GM19023 (cell line): Measurements from ENCODE around the gene IL32.
"Not testable (repeated sequence)": the region's sequence is repeated elsewhere in the genome, so short reads cannot be mapped to it uniquely, and the experiment has no call there.

Experiments used
- ATAC-seq: cut with Tn5 transposase; IDR thresholded peaks from one replicate; pipeline ENCODE4 v1.9.1; 2021; ENCODE audit warnings: mild to moderate bottlenecking, moderate library complexity; ENCODE audit not compliant: unreplicated experiment

The IL32 gene

DNA sequence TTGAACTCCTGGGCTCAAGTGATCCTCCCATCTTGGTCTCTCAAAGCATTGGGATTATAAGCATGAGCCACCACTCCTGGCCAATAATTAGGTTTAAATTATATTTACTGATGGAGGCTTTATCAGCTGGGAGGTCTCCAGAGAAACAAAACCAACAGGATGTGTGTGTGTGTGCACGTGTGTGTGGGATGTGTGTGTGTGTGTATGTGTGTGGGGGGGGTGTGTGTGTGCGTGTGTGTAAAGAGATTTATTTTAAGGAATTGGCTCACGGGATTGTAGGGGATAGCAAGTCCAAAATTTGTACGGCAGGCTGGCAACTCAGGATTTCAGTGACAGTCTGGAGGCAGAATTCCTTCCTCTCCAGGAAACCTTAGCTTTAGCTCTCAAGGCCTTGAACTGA, 14.4 kb upstream of the IL32 start:
- no peak for ATAC-seq

DNA sequence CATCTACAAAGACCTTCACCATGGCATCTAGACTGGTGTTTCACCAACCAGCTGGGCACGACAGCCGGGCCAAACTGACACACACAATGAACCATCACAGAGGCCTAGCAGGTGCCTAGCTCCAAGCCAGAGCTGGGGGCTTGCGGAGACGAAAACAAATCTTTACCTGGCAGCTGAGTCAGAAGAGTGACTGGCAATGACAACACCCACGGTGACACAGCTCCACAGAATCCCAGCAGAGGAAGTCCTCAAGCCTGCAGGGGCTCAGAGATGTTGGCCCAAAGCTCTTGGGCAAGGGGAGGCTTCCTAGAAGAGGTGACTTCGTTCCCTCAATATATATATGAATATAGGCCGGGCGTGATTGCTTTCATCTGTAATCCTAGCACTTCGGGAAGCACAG, 13.9 kb upstream of the IL32 start:
- no peak for ATAC-seq

DNA sequence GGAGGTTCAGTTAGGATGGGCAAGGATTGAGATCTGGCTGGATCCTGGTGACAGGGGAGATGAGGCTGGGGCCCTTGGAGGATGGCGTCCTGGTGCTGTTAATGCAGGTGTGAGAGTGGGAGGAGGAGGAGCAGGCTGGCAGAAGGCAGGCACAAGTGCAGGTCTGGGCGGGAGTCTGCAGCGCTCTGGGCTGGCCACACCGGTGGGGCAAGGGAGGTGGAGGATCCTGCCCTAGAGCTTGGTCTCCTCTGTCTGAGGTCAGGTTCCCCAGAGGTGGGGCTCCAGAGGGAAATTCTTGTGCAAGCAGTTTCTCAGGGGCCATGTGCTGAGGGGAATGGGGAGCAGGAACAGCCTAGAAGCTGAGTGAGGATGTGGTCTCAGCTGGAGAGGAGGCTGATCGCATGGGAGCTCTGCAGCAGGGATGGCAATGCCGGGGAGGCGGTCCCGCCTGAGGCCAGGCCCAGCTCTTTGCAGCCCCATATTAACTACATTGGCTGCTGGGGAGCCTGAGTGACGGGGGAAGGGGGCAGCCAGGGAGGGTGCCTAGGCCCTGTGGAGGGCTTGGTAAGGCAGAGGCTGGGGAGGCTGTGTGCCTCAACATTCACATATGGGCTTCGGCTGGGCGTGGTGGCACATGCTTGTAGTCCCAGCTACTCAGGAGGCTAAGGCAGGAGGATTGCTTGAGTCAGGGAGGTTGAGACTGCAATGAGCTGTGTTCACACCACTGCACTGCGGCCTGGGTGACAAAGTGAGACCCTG, 12.7 kb upstream of the IL32 start:
- not testable (repeated sequence) for ATAC-seq

DNA sequence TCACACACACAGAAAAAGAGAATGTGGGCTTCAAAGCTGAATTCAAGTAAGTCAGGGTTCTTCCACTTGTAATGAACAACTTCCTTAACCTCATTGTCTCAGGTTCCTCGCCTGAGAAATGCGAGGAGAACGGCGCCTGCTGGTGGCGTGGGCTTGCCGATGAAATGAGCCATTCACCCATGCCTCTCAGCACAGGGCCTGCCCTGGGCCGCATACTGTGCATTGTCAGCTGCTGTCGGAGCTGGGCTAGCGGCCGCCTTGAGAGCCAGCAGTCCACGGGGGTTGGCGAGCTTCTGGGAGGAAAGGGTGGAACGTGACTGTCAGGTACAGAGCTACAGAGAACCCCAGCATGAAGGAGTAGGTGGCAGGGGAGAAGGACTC, 12.1 kb upstream of the IL32 start:
- ATAC-seq = not testable (repeated sequence)

DNA sequence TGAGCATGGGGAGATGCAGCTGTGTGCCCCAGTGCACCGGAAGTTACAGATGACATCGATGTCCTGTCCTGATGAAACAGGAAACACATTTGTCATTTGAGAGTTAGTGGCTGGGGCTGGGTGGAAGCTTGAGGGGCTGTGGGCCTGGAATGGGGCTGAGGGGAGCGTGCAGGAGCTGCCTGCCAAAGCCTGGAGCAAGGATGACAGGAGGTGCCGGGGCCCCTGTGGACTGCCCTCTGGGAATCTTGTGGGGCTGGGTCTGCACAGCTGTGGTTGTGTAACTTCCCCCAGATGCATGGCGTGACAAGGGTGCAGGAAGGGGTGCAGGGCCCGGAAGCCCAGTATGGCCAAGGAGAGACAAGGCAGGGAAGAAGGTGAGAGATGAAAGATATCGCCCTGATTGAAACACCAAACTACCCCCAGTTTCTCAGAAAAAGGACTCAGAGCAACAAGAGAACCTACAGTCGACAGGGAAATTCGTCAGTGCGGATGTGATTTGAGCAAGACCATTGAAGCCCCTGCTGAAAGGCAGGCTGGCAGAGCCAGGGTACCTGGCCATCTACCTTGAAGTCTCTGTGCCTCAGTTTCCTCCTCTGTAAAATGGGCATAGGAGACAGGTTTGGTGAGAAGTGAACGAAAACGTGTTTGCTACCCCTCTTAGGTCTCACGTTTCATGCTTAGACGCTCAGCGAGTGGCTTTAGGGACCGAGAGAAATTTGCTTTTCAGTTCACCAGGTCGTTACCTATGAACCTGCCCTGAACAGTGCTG, 10.3 kb upstream of the IL32 start:
- no peak for ATAC-seq

DNA sequence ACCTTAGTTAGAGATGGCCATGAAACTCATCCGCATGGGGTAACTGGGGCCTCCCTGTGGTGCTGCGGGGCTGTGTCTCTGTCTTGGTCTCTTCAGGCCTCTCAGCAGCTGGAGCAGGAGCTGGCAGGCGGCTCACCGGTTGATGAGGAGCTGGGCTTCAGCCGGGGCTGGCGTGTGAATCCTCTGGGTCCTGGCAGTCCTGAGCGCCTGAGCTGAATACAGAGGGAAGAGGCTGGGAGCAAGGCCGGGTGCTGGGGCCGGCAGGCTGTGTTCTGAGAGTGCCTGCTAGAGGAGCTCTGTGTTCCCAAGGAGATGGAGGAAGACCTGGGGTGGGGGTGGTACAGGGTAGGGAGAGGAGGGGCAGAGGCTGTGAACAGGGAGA, 9.7 kb upstream of the IL32 start:
- not testable (repeated sequence) for ATAC-seq

DNA sequence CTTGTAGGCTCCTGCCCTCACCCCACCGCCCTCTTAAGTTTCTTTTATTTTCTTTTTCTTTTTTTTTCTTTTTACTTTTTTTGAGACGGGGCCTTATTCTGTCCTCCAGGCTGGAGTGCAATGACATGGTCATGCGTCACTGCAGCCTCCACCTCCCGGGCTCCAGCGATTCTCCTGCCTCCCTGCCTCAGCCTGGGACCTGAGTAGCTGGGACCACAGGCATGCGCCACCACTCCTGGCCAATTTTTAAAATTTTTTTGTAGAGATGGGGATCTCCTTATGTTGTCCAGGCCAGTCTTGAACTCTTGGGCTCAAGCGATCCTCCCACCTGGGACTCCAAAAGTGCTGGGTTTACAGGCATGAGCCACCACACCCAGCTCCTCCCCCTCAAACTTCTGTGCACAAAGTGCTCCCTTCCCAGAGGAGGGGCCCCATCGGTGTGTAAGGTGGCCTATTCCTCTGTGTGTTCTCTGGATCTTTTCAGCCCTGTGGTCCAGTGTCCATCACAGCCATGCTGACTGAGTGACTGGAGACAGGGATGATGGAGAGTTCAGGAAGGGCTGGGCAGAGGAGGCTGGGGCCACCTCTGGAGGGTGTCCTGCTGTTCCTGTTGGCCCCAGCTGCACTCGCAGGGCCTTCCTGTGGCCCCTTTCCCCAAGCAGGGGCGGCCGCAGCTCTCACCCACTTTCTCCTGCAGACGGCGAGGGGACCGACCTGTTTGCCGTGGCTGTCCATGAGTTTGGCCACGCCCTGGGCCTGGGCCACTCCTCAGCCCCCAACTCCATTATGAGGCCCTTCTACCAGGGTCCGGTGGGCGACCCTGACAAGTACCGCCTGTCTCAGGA, 8.9 kb upstream of the IL32 start:
- ATAC-seq = no peak

DNA sequence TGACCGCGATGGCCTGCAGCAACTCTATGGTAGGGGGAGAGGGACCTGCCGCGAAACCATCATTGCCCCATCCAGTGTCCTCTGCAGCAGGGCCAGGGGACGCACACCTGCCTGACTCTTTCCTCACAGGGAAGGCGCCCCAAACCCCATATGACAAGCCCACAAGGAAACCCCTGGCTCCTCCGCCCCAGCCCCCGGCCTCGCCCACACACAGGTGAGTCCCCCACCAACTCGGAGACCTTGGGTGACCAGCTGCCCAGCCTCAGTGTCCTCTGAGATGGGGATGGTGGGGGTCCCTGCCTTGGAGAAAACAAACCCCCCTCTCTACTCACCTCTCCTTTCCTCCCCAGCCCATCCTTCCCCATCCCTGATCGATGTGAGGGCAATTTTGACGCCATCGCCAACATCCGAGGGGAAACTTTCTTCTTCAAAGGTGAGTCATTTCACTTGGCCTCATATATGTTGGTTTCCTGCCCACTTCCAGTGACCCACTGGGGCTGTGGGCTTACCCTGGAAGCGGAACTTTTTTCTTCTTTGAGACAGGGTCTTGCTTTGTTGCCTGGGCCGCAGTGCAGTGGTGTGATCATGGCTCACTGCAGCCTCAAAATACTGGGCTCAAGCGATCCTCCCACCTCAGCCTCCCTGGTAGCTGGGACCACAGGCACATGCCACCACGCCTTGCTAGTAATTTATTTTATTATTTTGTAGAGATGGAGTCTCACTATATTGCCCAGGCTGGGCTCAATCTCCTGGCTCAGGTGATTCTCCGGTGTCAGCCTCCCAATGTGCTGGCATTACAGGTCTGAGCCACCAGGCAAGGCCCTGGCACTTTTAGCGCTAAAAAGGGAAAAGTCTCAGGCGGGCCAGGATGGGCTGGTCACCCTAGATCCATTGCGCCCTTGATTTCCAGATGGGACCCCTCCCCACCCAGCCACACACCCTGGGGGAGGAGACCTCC, 8.0 kb upstream of the IL32 start:
- no peak for ATAC-seq

DNA sequence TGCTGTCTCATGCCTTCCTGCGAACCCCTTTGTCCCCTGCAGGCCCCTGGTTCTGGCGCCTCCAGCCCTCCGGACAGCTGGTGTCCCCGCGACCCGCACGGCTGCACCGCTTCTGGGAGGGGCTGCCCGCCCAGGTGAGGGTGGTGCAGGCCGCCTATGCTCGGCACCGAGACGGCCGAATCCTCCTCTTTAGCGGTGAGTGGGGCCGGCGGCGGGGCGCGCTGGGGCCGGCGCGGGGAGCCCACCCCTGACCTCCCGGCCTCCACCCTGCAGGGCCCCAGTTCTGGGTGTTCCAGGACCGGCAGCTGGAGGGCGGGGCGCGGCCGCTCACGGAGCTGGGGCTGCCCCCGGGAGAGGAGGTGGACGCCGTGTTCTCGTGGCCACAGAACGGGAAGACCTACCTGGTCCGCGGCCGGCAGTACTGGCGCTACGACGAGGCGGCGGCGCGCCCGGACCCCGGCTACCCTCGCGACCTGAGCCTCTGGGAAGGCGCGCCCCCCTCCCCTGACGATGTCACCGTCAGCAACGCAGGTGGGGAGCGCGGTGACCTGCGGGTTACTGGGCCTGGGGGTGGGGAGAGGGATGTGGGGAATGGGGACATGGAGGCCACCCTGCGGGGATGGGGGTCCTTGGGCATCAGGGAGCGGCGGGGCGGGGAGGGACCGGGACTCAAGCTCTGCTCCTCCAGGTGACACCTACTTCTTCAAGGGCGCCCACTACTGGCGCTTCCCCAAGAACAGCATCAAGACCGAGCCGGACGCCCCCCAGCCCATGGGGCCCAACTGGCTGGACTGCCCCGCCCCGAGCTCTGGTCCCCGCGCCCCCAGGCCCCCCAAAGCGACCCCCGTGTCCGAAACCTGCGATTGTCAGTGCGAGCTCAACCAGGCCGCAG, 7.1 kb upstream of the IL32 start:
- ATAC-seq = peak; percentile 15

DNA sequence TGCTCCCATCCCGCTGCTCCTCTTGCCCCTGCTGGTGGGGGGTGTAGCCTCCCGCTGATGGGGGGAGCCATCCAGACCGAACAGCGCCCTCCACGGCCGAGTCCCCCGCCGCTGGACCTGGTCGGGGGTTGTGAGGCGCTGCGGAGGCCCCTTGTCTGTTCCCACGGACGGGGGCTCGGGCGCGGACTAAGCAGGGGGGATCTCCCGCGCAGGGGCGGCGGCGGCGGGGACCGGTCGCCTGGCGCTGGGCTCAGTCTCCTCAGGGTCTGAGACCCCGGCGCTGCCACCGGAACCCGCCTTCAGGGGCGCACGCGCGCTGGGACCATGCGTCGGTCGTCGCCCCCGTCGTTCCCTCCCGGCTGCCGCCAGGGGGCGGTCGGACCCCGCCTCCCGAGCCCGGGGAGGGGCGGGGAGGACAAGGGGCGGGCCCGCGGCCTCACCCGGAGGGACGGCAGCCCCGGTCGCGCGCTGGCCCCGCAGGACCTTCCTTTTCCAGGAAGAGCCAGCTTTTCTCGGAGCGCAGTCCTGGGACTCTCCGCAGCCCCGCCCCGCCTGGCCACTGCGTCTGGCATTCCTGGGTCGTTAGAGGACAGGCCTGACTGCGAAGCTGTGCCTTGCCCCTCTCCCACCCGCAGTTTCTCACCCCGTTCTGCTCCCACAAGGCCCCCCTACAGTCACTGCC, 6.3 kb upstream of the IL32 start:
- peak; percentile 81 for ATAC-seq

DNA sequence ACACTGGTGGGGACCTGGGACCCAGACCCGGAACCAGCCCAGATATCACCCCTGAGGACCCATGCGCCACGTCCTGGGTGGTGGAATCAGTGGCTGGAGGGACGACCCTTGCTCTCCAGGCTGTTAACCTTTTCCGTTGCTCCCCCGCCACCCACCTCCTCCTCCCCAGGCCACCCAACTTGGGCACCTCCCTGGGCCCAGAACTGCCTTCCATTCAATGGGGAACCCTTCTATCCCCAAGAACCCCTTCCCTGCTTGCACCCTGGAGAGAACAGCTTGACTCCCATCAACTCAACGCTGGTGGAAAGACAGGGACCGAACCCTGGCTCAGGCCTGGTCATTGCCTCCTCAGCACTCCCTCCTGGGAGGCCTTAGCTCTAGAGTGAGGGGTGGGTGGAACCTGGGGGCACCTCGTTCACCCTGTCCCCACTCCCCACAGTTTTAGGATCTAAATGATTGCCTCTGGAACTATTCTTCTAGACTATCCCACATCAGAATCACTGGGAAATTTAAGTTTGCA, 5.7 kb upstream of the IL32 start:
- no peak for ATAC-seq

DNA sequence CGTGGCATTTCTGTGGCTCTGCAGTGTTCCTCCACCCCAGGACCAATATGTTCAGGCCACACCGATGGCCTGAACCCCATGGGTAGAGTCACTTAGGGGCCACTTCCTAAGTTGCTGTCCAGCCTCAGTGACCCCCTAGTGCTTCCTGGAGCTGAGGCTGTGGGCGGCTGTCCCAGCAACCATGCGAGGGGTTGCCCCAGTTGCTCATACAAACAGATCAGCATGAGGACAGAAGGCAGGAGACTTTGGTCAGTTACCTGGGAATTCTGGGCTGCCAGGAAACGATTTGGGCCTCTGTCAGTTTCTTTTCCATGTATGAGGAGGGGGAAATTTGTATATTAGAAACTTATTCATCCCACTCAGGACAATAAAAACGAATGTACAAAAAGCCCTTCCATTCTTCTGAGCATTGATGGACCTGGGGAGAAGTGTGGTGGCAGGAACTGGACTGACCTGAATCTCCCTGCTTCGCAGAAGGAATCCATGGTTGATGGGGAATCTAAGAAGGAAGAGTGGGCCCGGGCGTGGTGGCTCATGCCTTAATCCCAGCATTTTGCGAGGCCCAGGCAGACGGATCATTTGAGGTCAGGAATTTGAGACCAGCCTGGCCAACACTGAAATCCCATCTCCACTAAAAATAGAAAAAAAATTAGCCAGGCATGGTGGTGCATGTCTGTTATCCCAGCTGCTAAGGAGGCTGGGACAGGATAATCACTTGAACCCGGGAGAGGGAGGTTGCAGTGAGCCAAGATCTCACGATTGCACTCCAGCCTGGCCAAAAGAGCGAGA, 4.9 kb upstream of the IL32 start:
- ATAC-seq = no peak

DNA sequence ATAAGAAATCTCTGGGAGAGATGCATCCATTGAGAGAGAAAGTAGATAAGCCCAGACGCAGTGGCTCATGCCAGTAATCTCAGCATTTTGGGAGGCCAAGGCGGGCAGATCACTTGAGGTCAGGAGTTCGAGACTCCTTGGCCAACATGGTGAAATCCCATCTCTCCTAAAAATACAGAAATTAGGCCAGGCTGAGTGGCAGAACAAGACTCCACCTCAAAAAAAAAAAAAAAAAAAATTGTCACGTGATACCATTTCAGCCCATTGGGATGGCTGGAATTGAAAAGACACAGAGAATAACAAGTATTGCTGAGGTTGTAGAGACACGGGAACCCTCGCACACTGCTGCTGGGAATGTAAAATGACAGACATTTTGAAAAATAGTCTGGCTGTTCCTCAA, 2.9 kb upstream of the IL32 start:
- no peak for ATAC-seq

DNA sequence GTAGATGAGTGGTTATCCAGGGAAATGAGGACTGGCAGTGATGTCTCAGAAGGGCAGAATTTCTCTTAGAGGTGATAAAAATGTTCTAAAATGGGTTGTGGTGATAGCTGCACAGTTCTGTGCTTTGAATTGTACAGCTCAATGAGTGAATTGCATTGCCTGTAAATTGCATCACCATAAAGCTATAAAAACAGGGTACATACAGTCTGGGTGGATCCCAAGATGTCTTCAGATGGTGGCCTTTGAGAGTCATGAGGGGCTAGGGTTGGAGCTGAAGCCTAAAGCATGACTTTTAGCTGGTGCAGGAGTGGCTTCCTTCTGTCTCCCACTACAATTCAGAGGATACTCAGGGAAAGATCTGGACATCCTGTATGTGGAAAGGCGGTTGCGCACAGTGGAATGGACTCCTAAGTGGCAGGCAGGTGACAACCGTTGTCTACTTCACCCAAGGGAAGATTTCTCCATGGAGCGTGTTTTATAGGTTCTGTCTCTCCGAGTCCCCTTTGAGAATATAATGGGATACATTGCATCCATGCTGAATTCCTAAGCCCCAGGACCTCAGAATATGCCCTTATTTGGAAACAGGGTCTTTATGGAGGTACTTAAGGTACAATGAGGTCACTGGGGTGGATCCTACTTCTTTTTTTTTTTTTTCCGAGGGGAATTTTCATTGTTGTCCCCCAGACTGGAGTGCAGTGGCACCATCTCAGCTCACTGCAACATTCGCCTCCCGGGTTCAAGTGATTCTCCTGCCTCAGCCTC, 1.6 kb upstream of the IL32 start:
- no peak for ATAC-seq

DNA sequence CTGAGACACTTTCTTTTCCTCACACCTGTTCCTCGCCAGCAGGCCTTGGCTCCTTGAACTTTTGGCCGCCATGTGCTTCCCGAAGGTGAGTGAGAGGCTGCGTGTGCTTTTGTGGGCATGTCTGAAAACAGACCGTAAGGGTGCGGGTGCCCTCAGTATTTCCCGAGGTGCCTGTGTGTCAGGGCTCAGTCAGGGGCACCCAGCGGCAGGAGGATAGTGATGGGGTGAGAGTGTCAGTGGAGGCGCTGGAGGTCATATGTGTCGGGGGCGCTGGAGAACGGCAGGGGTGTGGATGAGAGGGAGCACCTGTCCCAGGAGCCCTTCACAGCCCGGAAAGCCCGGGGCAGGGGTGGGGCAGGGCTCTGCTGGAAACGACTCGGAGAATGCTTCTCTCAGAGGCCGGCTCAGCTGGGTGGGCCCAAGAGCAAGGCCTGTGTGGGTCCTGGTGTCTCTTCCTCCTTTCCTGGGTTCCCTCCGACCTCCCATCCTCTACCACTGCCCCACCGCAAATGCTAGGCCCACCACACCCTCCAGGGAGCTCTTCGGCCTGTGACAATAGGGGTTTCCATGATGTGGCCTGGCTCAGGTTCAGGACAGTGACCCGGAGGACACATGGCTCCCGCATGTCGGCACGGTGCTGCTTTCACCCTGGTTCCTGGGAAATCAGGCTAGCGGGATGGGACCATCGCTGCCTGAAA, 451 bp downstream of the IL32 start:
- no peak for ATAC-seq

DNA sequence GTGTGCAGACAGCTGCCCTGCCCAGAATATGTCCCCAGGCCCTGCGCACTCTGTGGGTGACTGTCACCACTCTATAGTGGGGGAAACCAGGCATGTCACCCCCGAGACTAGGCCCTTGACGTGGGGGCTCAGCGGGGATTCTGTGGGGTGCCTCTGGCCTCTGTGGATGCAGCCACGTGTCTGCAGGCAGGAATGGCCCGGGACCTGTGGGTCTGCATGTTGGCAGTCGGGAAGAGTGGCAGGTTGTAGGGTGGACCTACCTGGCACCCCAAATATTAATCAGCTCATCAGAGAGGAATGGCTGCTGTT, 954 bp downstream of the IL32 start:
- no peak for ATAC-seq

DNA sequence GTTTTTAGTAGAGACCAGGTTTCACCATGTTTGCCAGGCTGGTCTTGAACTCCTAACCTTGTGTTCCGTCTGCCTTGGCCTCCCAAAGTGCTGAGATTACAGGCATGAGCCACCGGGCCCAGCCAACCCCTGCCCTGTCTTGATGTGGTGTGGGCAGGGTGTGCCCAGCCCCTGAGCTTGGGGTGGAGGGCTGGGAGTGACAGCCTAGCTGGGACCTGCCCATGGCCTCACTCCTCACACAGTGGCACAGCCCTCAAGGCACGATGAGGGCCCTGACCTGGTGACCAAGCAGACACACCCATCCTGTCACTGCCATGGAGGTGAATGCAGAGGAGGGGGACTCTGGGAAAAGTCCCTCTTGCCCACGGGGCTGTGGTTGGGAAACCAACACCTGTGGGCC, 3.0 kb downstream of the IL32 start:
- no peak for ATAC-seq
